ENCODE data around the gene MAP6.

DNA sequence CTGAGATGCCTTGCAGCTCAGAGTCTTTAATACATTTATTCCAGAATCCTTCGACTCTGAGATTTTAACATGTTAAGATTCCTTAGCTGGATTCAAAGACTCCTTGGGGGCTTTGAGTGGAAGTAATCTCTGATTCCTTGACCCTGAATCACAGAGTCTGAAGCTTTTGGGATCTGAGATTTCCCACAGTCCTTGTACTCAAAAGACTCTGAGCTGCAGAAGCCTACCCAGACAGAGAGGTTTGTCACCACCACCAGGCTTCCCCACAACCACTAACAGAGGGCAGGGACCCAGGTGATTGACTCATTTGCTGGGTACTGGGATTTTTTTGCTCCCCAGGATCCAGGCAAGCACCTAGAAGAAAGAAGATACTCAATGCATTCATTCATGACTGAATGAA, 108.2 kb downstream of the MAP6 start:
- TF ChIP-seq, protein P1, sequence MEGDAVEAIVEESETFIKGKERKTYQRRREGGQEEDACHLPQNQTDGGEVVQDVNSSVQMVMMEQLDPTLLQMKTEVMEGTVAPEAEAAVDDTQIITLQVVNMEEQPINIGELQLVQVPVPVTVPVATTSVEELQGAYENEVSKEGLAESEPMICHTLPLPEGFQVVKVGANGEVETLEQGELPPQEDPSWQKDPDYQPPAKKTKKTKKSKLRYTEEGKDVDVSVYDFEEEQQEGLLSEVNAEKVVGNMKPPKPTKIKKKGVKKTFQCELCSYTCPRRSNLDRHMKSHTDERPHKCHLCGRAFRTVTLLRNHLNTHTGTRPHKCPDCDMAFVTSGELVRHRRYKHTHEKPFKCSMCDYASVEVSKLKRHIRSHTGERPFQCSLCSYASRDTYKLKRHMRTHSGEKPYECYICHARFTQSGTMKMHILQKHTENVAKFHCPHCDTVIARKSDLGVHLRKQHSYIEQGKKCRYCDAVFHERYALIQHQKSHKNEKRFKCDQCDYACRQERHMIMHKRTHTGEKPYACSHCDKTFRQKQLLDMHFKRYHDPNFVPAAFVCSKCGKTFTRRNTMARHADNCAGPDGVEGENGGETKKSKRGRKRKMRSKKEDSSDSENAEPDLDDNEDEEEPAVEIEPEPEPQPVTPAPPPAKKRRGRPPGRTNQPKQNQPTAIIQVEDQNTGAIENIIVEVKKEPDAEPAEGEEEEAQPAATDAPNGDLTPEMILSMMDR (conservative IDR thresholded peaks at IDR 0.05): no peak
- no peak for TF ChIP-seq EZH2 (IDR thresholded peaks at IDR 0.05; ENCODE audit: low read depth)

All from PC-9 (cell line).